HPDE6-E6E7 (cell line): ENCODE results near the gene CACNG5.

Experiments
- DNase-seq: peaks from one replicate; pipeline ENCODE4 v3.0.0; 2011; ENCODE audit warnings: missing footprints; ENCODE audit errors: extremely low spot score

Gene CACNG5

GRCh38 chr17:66834919-66835454, at the start of gene CACNG5:
Gene CACNG5 (plus strand): TSS chr17:66835117. CDS start chr17:66877333, 42,216 bp downstream.
- DNase-seq: no peak

- DNase-seq: no peak
These were observed 48.8 kb upstream of the CACNG5 start for GRCh38 chr17:66786107-66786506.

- no peak for DNase-seq
These were observed 47.0 kb upstream of the CACNG5 start for GRCh38 chr17:66787914-66788313.

GRCh38 chr17:66789093-66789492, 45.8 kb upstream of the CACNG5 start:
- no peak for DNase-seq

DNA sequence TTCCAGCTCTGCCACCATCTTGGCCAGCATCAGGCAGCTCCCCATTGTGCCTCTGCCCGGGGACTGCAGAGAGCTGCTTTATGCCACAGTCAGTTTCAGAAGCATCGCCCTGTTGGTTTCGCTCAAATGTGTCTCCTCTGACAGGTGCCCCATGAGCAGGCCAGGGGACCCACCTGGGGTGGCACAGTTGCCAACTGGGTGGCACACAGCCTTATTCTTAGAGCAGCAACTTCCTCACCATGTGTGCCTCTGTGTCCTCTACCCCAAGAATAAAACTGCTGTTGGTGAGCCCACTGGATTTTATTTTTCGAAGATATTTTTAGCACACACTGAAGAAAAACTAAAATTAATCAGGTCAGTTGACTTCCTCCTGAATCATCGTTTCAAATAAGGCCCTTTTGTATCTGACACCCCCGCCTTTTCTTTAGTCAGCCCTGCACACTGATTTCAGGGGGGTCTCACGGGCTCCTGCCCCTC, 44.9 kb upstream of the CACNG5 start:
- DNase-seq: no peak

DNA sequence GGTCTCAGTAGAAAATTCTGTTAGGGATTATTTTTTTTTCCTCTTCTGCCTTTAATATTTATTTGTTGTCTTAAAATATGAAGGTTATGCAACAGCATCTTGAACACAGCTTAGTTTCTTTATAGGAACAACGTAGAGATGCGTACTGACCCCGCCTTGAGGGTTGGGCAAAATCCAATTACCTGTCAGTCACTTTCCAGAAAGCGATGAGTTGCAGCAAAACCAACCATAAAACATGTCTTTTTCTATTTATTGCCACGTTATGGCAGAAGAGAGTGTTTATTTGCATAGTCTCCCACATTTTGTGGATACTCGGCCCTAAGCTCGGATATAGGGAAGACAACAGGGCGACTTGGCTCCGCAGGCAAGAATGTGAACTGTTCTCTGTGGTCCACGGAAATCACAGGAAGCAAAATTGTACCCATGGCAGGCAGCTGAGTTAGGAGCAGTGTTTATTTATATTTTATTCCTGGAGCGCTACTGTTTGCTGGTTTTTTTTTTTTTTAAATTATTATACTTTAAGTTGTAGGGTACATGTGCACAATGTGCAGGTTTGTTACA, 44.3 kb upstream of the CACNG5 start:
- DNase-seq: no peak

DNA sequence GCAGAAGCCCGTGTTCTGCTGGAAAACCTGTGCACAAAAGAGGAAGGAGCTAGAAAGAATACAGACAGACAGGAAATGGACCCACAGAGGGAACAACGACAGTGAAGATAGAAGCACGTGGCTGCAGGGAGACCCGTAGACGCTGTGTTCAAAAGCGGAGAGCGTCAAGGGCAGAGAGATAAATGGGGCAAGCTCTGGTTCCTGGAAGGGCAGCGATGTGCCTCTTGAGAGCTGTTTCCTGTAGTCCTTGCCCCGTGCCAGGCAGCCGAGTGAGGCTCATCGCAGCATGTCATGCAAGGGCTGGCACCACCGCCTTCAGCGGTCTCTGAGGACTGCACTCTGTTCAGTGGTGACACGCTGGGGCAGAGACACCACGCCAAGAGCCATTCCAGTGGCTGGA, 43.6 kb upstream of the CACNG5 start:
- no peak for DNase-seq

DNA sequence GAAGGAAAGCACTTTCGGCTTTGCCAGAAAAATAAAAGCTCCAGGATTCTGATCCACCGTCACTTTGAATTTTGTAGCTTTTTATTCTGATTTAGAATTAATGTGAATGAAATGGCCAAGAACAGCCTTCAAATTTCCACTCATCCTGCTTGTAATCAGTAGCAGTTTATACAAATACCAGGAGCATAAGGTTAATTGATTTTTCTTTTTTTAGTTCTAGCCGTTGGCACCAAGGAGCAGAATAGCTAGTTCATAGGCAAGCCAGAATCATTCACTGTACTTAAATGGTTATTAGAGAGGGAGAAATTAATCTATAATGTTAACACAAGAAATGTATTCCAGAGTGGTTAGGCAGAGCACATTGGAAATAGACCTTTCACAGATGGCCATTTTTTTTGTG, 41.1 kb upstream of the CACNG5 start:
- no peak for DNase-seq

DNA sequence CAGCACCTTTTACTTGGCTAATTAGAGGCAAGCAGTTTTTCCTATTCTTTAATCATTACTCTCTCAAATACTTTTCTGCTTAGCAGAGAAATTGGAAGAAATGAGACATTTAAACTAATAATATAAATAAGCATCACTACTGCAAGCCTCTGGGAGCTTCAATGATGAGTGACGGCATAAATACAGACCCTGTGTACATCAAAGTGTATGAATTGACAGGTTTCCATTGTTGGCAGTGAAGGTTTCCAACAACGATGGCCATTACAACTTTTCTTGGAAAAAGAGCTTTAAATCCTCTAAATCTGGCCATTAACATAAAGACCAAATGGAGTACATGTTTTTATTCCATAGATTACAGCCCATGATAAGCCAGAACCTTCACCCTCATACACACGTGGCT, 39.4 kb upstream of the CACNG5 start:
- no peak for DNase-seq

DNA sequence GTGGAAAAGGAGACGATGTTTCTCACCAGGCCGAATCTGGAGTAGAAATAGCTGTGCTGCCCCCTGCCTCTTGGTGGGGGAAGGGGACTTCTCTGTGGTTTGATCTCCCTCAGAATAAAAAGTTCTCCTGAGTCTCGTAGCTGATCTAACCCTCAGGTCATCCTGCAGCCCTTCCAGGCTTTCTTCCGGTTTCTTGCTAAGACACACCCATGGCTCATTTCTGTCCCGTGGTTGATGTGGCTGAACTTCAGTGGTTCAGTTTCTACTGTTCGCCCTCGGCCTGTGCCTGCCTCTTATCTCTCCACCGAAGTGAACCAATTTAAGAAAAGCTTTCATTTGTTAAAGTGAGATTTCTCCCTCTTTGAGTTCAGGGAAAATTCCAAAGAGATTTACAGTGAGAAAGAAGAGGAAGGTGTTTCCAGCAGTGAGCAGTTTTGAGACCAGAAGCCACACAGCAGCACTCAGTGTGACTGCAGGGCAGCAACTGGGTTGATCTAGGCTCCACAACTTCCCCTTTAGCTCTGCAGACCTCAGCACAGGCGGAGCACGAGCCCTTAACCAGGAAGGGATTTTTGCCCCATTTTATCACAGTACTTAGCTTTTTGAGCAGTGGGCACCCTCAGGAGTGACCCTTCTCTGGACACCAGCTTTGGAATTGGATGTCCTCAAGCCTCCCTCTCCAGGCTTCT, 34.9 kb upstream of the CACNG5 start:
- no peak for DNase-seq

GRCh38 chr17:66803474-66803951, 31.4 kb upstream of the CACNG5 start:
- DNase-seq: no peak

- no peak for DNase-seq
These were observed 29.4 kb upstream of the CACNG5 start for GRCh38 chr17:66805567-66805966.

DNA sequence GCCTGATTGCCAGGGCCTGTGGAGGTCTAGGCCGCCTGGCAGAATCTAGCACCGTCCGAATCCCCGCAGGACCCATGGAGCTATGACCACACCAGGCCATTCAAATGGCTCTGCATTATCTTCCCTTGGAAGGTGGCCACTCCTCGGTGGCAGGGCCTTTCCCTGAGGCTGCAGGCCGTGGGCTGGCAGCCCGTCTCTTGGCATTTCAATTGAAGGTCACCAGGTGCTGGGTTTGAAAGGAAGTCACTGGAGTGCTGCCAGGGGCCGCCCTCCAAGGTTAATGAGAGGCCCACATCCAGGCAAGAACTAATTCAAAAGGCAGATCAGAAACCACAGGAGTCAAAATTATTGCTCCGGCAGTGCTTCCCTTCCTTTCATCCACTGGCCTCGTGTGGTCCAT, 27.7 kb upstream of the CACNG5 start:
- no peak for DNase-seq

GRCh38 chr17:66809408-66809807, 25.5 kb upstream of the CACNG5 start:
- no peak for DNase-seq

DNA sequence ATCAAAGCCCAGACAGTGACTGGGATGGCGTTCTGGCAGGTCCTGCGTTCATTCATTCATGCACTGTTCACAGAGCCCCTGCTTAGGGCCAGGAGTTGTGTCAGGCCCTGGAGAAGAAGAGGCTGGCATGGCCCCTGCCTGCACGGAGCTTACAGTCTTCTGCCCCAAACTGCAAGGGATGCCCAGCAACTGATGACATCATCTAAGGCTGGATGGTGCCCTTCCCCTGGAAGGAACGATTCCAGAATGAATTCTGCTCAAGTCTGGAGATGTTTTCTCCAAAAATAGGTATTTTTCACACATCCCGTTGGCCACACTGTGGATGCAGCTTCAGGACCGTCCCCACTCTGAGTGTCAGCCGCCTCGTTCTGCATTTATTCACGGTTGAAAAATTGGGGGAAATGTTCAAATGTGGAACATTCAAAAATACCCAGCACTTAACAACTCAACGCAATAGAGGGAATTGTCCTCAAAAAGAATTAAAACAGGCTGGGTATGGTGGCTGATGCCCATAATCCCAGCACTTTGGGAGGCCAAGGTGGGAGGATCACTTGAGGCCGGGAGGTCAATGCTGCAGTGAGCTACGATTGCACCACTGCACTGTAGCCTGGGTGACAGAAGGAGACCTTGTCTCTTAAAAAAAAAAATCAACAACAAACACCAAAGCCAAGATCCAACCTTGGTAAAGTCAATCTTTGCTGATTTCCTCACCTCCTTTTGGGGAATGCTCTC, 23.8 kb upstream of the CACNG5 start:
- DNase-seq: no peak

DNA sequence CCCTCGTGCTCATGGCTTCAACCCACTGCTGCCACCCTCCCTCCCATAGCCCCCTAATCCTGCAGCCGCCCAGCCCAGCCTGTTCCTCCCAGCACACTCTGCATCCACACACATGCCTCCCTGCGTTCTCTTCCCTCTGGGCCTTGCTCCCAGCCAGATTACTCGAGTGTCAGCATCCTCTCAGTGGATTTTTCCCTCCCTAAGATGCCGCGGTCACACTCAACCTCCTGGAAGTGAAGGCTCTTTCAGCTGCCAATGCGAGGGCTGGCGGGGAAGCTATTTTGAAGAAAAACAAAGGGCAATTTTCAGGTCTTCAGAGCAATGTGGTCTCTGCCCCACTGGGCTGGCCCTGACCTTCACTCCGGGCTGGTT, 23.2 kb upstream of the CACNG5 start:
- no peak for DNase-seq

- DNase-seq: no peak
These were observed 22.3 kb upstream of the CACNG5 start for GRCh38 chr17:66812571-66812970.

DNA sequence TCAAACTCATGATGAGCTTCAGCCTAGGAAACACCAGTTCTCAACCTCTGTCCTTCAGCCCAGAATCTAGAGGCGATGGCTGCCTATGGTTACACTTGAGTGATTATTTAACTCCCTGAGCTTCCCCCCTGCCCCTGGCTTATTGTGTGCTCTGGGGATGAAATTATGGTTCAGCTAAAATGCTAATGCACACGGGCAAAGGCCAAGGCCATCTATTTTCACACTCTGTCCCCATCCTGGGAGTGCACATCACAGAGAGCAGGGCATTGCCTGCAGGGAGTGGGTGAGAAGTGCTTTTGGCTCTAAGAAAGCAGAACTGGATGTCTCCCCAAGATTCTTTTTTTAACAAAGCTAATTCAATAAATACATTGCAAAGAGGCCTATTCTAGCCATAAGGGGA, 21.6 kb upstream of the CACNG5 start:
- no peak for DNase-seq

DNA sequence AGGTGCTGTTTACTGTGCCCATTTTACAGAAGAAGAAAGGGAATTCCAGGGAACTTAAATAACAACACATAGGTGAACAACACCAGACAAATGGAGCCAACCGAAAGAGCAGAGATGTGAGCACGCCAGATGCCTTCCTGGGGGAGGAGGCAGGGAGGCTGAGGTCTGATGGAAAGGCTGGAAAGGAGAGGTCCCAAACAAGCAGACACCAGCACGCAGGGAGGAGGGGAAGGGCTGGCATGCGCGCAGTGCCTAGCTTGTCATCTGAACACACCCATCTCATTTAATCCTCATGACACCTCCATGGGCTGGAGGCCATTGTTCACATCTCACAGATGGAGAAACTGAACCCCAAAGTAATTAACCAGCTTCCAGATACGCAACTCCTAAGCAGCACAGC, 20.9 kb upstream of the CACNG5 start:
- no peak for DNase-seq

- DNase-seq: no peak
These were observed 20.3 kb upstream of the CACNG5 start for GRCh38 chr17:66814570-66814969.

GRCh38 chr17:66817750-66818149, 17.2 kb upstream of the CACNG5 start:
- DNase-seq: no peak

DNA sequence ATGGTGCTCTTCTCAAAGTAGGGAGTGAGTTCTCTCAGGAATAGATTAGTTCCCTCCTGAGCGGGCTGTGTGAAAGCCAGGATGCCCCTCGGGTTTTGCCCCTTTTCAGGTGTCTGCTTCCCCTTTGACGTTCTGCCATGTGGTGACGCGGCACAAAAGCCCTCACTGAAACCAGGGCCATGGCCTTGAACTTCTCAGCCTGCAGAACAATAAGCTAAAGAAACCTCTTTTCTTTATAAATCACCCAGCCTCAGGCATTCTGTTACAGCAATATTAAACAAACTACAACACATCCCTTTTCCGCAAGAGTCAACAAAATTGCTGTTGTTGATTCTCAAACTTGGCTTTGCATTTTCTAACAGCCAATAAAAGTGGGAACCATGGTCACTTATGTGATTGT, 15.5 kb upstream of the CACNG5 start:
- no peak for DNase-seq

GRCh38 chr17:66822009-66822408, 12.9 kb upstream of the CACNG5 start:
- no peak for DNase-seq
